CD14-positive monocyte (primary cell): Measurements from ENCODE around the gene SOX9. TPM values are rescaled to one million over a fixed set of nuclear protein-coding genes. Genes with fewer than 3 reads are reported as not detected.

Experiments used
- DNase-seq, 3 donors: peaks; one replicate each; pipeline ENCODE4 v3.0.0-alpha.2; 2011 to 2022
- H2AFZ ChIP-seq: 2 replicates; pipeline ENCODE4 v1.6.0; 2012; ENCODE audit warnings: mild to moderate bottlenecking, low read depth, low read length, inconsistent platforms; ENCODE audit not compliant: insufficient read depth, poor library complexity, severe bottlenecking
- H3K27ac ChIP-seq, 2 donors: 1 replicate in 1 of 2; 2 replicates in 1 of 2; pipeline ENCODE4 v1.5.1; 2012 to 2013; ENCODE audit warnings: low read length in 2 of 2, control low read depth in 1 of 2, inconsistent platforms in 1 of 2, low read depth in 1 of 2, mild to moderate bottlenecking in 1 of 2
- H3K27me3 ChIP-seq, 2 donors: one replicate each; pipeline versions ENCODE4 v1.6.0 to v1.6.1; 2011 to 2013; ENCODE audit warnings: low read length in 2 of 2; ENCODE audit not compliant: control insufficient read depth in 2 of 2, insufficient read depth in 2 of 2
- H3K36me3 ChIP-seq, 2 donors: replicated peaks in 1 of 2; 1 replicate in 1 of 2; 2 replicates in 1 of 2; pipeline versions ENCODE4 v1.5.1 to v1.6.1; 2012 to 2013; ENCODE audit warnings: low read length in 2 of 2, control low read depth in 1 of 2, inconsistent platforms in 1 of 2, mild to moderate bottlenecking in 1 of 2; ENCODE audit not compliant: insufficient read depth in 2 of 2, control insufficient read depth in 1 of 2
- H3K4me1 ChIP-seq, 2 donors: 1 replicate in 1 of 2; 2 replicates in 1 of 2; pipeline versions ENCODE4 v1.5.1 to v1.6.1; 2012 to 2013; ENCODE audit warnings: low read length in 2 of 2, control low read depth in 1 of 2, inconsistent platforms in 1 of 2, mild to moderate bottlenecking in 1 of 2, moderate library complexity in 1 of 2; ENCODE audit not compliant: insufficient read depth in 2 of 2, control insufficient read depth in 1 of 2
- H3K4me2 ChIP-seq: replicated peaks from 2 replicates; pipeline ENCODE3; 2012; ENCODE audit warnings: low read length, moderate library complexity, mild to moderate bottlenecking; ENCODE audit not compliant: poor library complexity, severe bottlenecking; ENCODE audit errors: extremely low read depth
- H3K4me3 ChIP-seq, 3 experiments: fragments of 200-600 bp in 1 of 3; sonication (generic) in 1 of 3; replicated peaks in 1 of 3; 1 replicate in 2 of 3; 2 replicates in 1 of 3; pipeline ENCODE4 v1.5.1; 2011 to 2013; ENCODE audit warnings: low read length in 3 of 3, mild to moderate bottlenecking in 3 of 3, control low read depth in 2 of 3, low read depth in 2 of 3, inconsistent platforms in 1 of 3, moderate library complexity in 1 of 3
- H3K79me2 ChIP-seq: 2 replicates; pipeline ENCODE4 v1.6.0; 2012; ENCODE audit warnings: mild to moderate bottlenecking, control low read depth, inconsistent platforms, low read length, moderate library complexity; ENCODE audit not compliant: insufficient read depth
- H3K9ac ChIP-seq: 2 replicates; pipeline ENCODE4 v1.6.0; 2017; ENCODE audit warnings: low read length, mild to moderate bottlenecking; ENCODE audit not compliant: insufficient read depth, poor library complexity, severe bottlenecking
- H3K9me3 ChIP-seq, 2 donors: replicated peaks in 1 of 2; 1 replicate in 1 of 2; 2 replicates in 1 of 2; pipeline versions ENCODE4 v1.5.1 to v1.6.1; 2012 to 2013; ENCODE audit warnings: low read length in 2 of 2, control low read depth in 1 of 2; ENCODE audit not compliant: control insufficient read depth in 1 of 2, insufficient read depth in 1 of 2
- H4K20me1 ChIP-seq: 2 replicates; pipeline ENCODE4 v1.6.0; 2012; ENCODE audit warnings: mild to moderate bottlenecking, low read length, control low read depth, moderate library complexity; ENCODE audit not compliant: insufficient read depth
- H3K27ac Mint-ChIP-seq, 7 donors: one replicate each; pipeline ENCODE4 v1.8.0; 2020; ENCODE audit warnings: mild to moderate bottlenecking in 7 of 7, mixed read lengths in 7 of 7, moderate library complexity in 6 of 7, inconsistent platforms in 2 of 7
- H3K27me3 Mint-ChIP-seq, 3 donors: one replicate each; pipeline ENCODE4 v1.8.0; 2021 to 2022; ENCODE audit warnings: low read depth in 3 of 3, mild to moderate bottlenecking in 3 of 3, mixed read lengths in 3 of 3, moderate library complexity in 3 of 3, inconsistent platforms in 1 of 3
- H3K36me3 Mint-ChIP-seq, 2 donors: one replicate each; pipeline ENCODE4 v1.8.0; 2020; ENCODE audit warnings: mixed read lengths in 2 of 2, inconsistent platforms in 1 of 2, mild to moderate bottlenecking in 1 of 2
- H3K4me1 Mint-ChIP-seq: one replicate; pipeline ENCODE4 v1.8.0; 2020; ENCODE audit warnings: mild to moderate bottlenecking, mixed read lengths
- H3K4me3 Mint-ChIP-seq, 2 donors: one replicate each; pipeline ENCODE4 v1.8.0; 2020; ENCODE audit warnings: mild to moderate bottlenecking in 2 of 2, mixed read lengths in 2 of 2, moderate library complexity in 1 of 2
- H3K9me3 Mint-ChIP-seq, 7 donors: one replicate each; pipeline ENCODE4 v1.8.0; 2020 to 2022; ENCODE audit warnings: mixed read lengths in 7 of 7, mild to moderate bottlenecking in 6 of 7, moderate library complexity in 6 of 7, inconsistent platforms in 2 of 7
- CTCF ChIP-seq: fragments of 200-600 bp; IDR thresholded peaks from one replicate; pipeline ENCODE4 v1.8.0; 2022; ENCODE audit warnings: antibody characterized with exemption, mild to moderate bottlenecking
- WGBS: methylation state at CpG from one replicate; pipeline ENCODE4 v1.1.5; 2013; ENCODE audit warnings: missing lambda C conversion rate; ENCODE audit not compliant: insufficient coverage; 5-methylcytosine and 5-hydroxymethylcytosine counted together
- intact Hi-C, 2 donors: fragments of 100-400 bp; cut with micrococcal nuclease; formaldehyde crosslinking; loops; one replicate each; pipeline versions ENCODE4 v1.15.0 to v1.15.1; 2023
- polyA plus RNA-seq, 3 donors: library from polyadenylated mRNA; depleted of rRNA in 1 of 3; unstranded in 2 of 3; stranded (reverse) in 1 of 3; fragments of 300-500 nt in 2 of 3; fragments of >200 nt in 1 of 3; fragmentation: Illumina TruSeq in 2 of 3; gene quantifications; 1 replicate in 2 of 3; 2 replicates in 1 of 3; pipeline ENCODE4 v1.2.3, GENCODE V29; 2012 to 2021

SOX9 gene
- polyA plus RNA-seq, 3 donors, result not detected

- DNase-seq, result no peak
- no peaks in the 10 kb centered on the region for H3K4me1 Mint-ChIP-seq
- H3K9me3 ChIP-seq, result peaks cover 0 to 2% of the 10 kb centered on the region in 2 donors
- no peak overlapping the region for H3K27ac ChIP-seq
- no peak overlapping the region for H3K9ac ChIP-seq
- peaks cover 2 to 5% (median 2%) of the 10 kb centered on the region in 3 donors for H3K27me3 Mint-ChIP-seq
- no peak overlapping the region for H3K4me3 ChIP-seq
- no peak overlapping the region for H3K4me2 ChIP-seq
- H3K36me3 ChIP-seq, result no peaks in the 10 kb centered on the region
- no peaks in the 10 kb centered on the region for H4K20me1 ChIP-seq
- no peak overlapping the region for H3K4me3 Mint-ChIP-seq
- no peaks in the 10 kb centered on the region for H3K79me2 ChIP-seq
- H3K27ac Mint-ChIP-seq, result no peak overlapping the region
- WGBS, result 100% methylated on average over 1 of the region's 2 CpGs
- intact Hi-C loops, result no loop called here
- TF ChIP-seq CTCF, result no peak
- H3K36me3 Mint-ChIP-seq, result no peaks in the 10 kb centered on the region
- no peak overlapping the region for H2AFZ ChIP-seq
- no peaks in the 10 kb centered on the region for H3K4me1 ChIP-seq
- peaks cover 1 to 12% (median 2%) of the 10 kb centered on the region in 7 donors for H3K9me3 Mint-ChIP-seq
- H3K27me3 ChIP-seq, result no peaks in the 10 kb centered on the region
These were observed 25.1 kb downstream of the SOX9 start for GRCh38 chr17:72145962-72146361.

- Mint-ChIP-seq H3K4me3 (no peak overlapping the region), H3K27ac (no peak overlapping the region), H3K36me3 (no peaks in the 10 kb centered on the region), H3K9me3 (peaks cover 1 to 12% (median 2%) of the 10 kb centered on the region in 7 donors), H3K27me3 (peaks cover 2 to 7% (median 3%) of the 10 kb centered on the region in 3 donors), H3K4me1 (no peaks in the 10 kb centered on the region)
- H4K20me1 ChIP-seq, result no peaks in the 10 kb centered on the region
- H3K9ac ChIP-seq, result no peak overlapping the region
- no peak for TF ChIP-seq CTCF
- H3K27me3 ChIP-seq, result no peaks in the 10 kb centered on the region
- intact Hi-C loops, result no loop called here
- H3K79me2 ChIP-seq, result no peaks in the 10 kb centered on the region
- H3K9me3 ChIP-seq, result peaks cover 0 to 2% of the 10 kb centered on the region in 2 donors
- H3K27ac ChIP-seq, result no peak overlapping the region
- H3K4me2 ChIP-seq, result no peak overlapping the region
- no peak for DNase-seq
- no CpG with 5 or more reads among the region's 2 CpGs for WGBS
- no peak overlapping the region for H3K4me3 ChIP-seq
- H3K4me1 ChIP-seq, result no peaks in the 10 kb centered on the region
- H3K36me3 ChIP-seq, result no peaks in the 10 kb centered on the region
- H2AFZ ChIP-seq, result no peak overlapping the region
These were observed 25.6 kb downstream of the SOX9 start for GRCh38 chr17:72146371-72146770.
